ENCODE measurements around the gene NRAP.

DNA sequence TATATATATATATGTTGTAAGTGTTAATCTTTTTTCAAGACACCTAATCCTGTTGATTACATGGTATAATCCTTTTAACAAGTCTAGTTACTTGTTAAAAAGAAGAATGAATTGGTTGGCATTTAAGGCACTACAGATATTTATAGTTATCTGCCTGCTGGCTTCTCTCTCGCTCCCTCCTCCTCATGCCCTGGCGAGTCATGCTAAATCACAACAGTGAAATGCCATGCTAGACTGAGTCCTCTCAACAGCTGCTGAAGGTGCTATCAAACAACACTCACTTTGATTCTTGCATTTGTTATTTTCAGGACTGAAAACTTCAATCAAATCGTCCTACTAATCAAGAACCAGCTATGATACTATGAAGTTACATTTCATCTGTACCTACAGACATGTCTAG is 15.4 kb downstream of the NRAP start:
- TF ChIP-seq BHLHE40 (IDR thresholded peaks at IDR 0.05; ENCODE audit: low read depth, low read length) (no peak), CHD1 (IDR thresholded peaks at IDR 0.05; ENCODE audit: low read depth, low read length) (no peak), POLR2A (IDR thresholded peaks at IDR 0.05; ENCODE audit: low read depth, low read length) (no peak), SMC3 (IDR thresholded peaks at IDR 0.05; ENCODE audit: low read depth, low read length) (no peak)
- TF ChIP-seq, protein P1, sequence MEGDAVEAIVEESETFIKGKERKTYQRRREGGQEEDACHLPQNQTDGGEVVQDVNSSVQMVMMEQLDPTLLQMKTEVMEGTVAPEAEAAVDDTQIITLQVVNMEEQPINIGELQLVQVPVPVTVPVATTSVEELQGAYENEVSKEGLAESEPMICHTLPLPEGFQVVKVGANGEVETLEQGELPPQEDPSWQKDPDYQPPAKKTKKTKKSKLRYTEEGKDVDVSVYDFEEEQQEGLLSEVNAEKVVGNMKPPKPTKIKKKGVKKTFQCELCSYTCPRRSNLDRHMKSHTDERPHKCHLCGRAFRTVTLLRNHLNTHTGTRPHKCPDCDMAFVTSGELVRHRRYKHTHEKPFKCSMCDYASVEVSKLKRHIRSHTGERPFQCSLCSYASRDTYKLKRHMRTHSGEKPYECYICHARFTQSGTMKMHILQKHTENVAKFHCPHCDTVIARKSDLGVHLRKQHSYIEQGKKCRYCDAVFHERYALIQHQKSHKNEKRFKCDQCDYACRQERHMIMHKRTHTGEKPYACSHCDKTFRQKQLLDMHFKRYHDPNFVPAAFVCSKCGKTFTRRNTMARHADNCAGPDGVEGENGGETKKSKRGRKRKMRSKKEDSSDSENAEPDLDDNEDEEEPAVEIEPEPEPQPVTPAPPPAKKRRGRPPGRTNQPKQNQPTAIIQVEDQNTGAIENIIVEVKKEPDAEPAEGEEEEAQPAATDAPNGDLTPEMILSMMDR (conservative IDR thresholded peaks at IDR 0.05; ENCODE audit: low read depth, low read length), result no peak
